HepG2 (cell line): ENCODE measurements around the gene FBH1. TPM values are rescaled to one million over a fixed set of nuclear protein-coding genes. Genes with fewer than 3 reads are reported as not detected.

Source experiments
- ATAC-seq: fragments of 200-7000 bp; cut with Tn5 transposase; 3 replicates; pipeline ENCODE4 v1.9.1; 2020; ENCODE audit warnings: mild to moderate bottlenecking, moderate library complexity
- BruUV-seq: library from RNA; stranded (reverse); fragments of 400-500 nt; replicated peaks from 2 replicates; lab custom pipeline; 2021; lab: Mats Ljungman, UMichigan
- CTCF ChIA-PET: fragments of 300-600 bp; formaldehyde crosslinking; extraction: SDS; loops from one replicate; lab custom pipeline; 2021; ENCODE audit warnings: low total read pairs, inconsistent platforms, low intra/inter-chr PET ratio; lab: Yijun Ruan, JAX
- POLR2A ChIA-PET: fragments of 350-600 bp; sonication (Branson Sonifier 250); formaldehyde crosslinking; loops from one replicate; lab custom pipeline; 2020; ENCODE audit warnings: antibody characterized with exemption, inconsistent platforms; lab: Yijun Ruan, JAX
- DNase-seq: peaks from one replicate; pipeline ENCODE4 v3.0.0-alpha.2; 2015; ENCODE audit warnings: low spot score
- FAIRE-seq: peaks from 3 replicates; lab custom pipeline; 2011; peaks lifted over from hg19 to GRCh38; lab: Jason Lieb, UNC
- H2AFZ ChIP-seq: one replicate; pipeline ENCODE4 v1.6.1; 2011; ENCODE audit warnings: low read length, inconsistent platforms
- H3K27ac ChIP-seq: fragments of 300-600 bp; 3 replicates; pipeline ENCODE4 v1.8.0; 2011; ENCODE audit warnings: mixed run types, mild to moderate bottlenecking, mixed read lengths, low read length, inconsistent platforms; ENCODE audit not compliant: insufficient read depth; ENCODE audit errors: extremely low read length
- H3K27me3 ChIP-seq, 2 experiments: fragments of 200-600 bp in 1 of 2; 2 replicates in 1 of 2; 3 replicates in 1 of 2; pipeline versions ENCODE4 v1.6.0 to v1.8.0; 2011; ENCODE audit warnings: low read length in 2 of 2, mild to moderate bottlenecking in 2 of 2, moderate library complexity in 2 of 2, inconsistent platforms in 1 of 2; ENCODE audit not compliant: insufficient read depth in 2 of 2, control insufficient read depth in 1 of 2
- H3K36me3 ChIP-seq, 2 experiments: fragments of 200-600 bp in 1 of 2; replicated peaks in 1 of 2; 2 replicates in 1 of 2; 3 replicates in 1 of 2; pipeline versions ENCODE4 v1.5.1 to v1.8.0; 2011; ENCODE audit warnings: low read length in 2 of 2, inconsistent platforms in 1 of 2; ENCODE audit not compliant: insufficient read depth in 2 of 2, control insufficient read depth in 1 of 2
- H3K4me1 ChIP-seq: 2 replicates; pipeline ENCODE4 v1.5.1; 2012; ENCODE audit warnings: low read length, inconsistent platforms; ENCODE audit not compliant: insufficient read depth
- H3K4me2 ChIP-seq: 2 replicates; pipeline ENCODE4 v1.6.0; 2011; ENCODE audit warnings: low read depth, low read length, inconsistent platforms
- H3K4me3 ChIP-seq, 3 experiments: fragments of 200-600 bp in 1 of 3; sonication (generic), shearing (Covaris generic) in 1 of 3; replicated peaks in 1 of 3; 2 replicates each; pipeline ENCODE4 v1.5.1; 2011 to 2016; ENCODE audit warnings: low read length in 3 of 3, inconsistent platforms in 2 of 3, low read depth in 2 of 3, mild to moderate bottlenecking in 2 of 3, control low read depth in 1 of 3, mixed read lengths in 1 of 3; ENCODE audit not compliant: insufficient read depth in 1 of 3
- H3K79me2 ChIP-seq: one replicate; pipeline ENCODE4 v1.6.1; 2011; ENCODE audit warnings: low read length, inconsistent platforms; ENCODE audit not compliant: insufficient read depth
- H3K9ac ChIP-seq: 2 replicates; pipeline ENCODE4 v1.6.0; 2011; ENCODE audit warnings: mild to moderate bottlenecking, low read depth, low read length, inconsistent platforms; ENCODE audit not compliant: insufficient read depth
- H3K9me3 ChIP-seq: 2 replicates; pipeline ENCODE4 v1.5.1; 2012; ENCODE audit warnings: mild to moderate bottlenecking, low read length
- H4K20me1 ChIP-seq: 2 replicates; pipeline ENCODE4 v1.6.0; 2011; ENCODE audit warnings: inconsistent platforms, mild to moderate bottlenecking, low read length, moderate library complexity; ENCODE audit not compliant: insufficient read depth
- AHR ChIP-seq: IDR thresholded peaks from 2 replicates; pipeline ENCODE4 v1.6.1; 2018; ENCODE audit warnings: missing genetic modification reagents, missing compliant biosample characterization
- HCFC1 ChIP-seq: fragments of 150-350 bp; IDR thresholded peaks from 2 replicates; pipeline ENCODE4 v1.6.1; 2014; ENCODE audit warnings: low read depth, low read length
- JUNB ChIP-seq: sonication (generic); formaldehyde crosslinking; IDR thresholded peaks from 2 replicates; pipeline ENCODE4 v1.8.0; 2022; ENCODE audit warnings: missing genetic modification reagents, mild to moderate bottlenecking, borderline replicate concordance
- KLF15 ChIP-seq: sonication (generic); formaldehyde crosslinking; IDR thresholded peaks from 2 replicates; pipeline ENCODE4 v1.8.1; 2023; ENCODE audit warnings: borderline replicate concordance, mild to moderate bottlenecking, inconsistent platforms, missing genetic modification reagents, mixed read lengths
- MBNL3 ChIP-seq: fragments of 250-450 bp; sonication (Bioruptor Pico); conservative IDR thresholded peaks from 2 replicates; pipeline ENCODE4 v1.8.0; 2022; ENCODE audit warnings: mild to moderate bottlenecking, inconsistent platforms
- NFATC3 ChIP-seq: sonication (generic); formaldehyde crosslinking; IDR thresholded peaks from 2 replicates; pipeline ENCODE4 v1.5.1; 2020; ENCODE audit warnings: mild to moderate bottlenecking, missing genetic modification reagents
- RAD51 ChIP-seq: fragments of 450-650 bp; IDR thresholded peaks from 2 replicates; pipeline ENCODE4 v1.6.1; 2016; ENCODE audit warnings: borderline replicate concordance
- SP140L ChIP-seq: sonication (generic); formaldehyde crosslinking; IDR thresholded peaks from 2 replicates; pipeline ENCODE4 v1.4.0; 2020; ENCODE audit warnings: missing genetic modification reagents, borderline replicate concordance
- ZBTB26 ChIP-seq: IDR thresholded peaks from 2 replicates; pipeline ENCODE4 v1.6.1; 2016; ENCODE audit warnings: missing compliant biosample characterization, missing genetic modification reagents, borderline replicate concordance
- ZBTB7B ChIP-seq: sonication (generic); formaldehyde crosslinking; IDR thresholded peaks from 2 replicates; pipeline ENCODE4 v1.4.0; 2020; ENCODE audit warnings: missing genetic modification reagents
- ZNF138 ChIP-seq: sonication (generic); formaldehyde crosslinking; IDR thresholded peaks from 2 replicates; pipeline ENCODE4 v1.5.0; 2020; ENCODE audit warnings: mild to moderate bottlenecking, low read depth, missing genetic modification reagents
- ZNF282 ChIP-seq: fragments of 450-650 bp; IDR thresholded peaks from 2 replicates; pipeline ENCODE4 v1.6.1; 2018; ENCODE audit not compliant: partially characterized antibody
- ZNF296 ChIP-seq: sonication (generic); formaldehyde crosslinking; conservative IDR thresholded peaks from 2 replicates; pipeline ENCODE4 v1.5.0; 2020; ENCODE audit warnings: mild to moderate bottlenecking, missing genetic modification reagents
- ZNF30 ChIP-seq: sonication (generic); formaldehyde crosslinking; IDR thresholded peaks from 2 replicates; pipeline ENCODE4 v1.5.0; 2020; ENCODE audit warnings: mild to moderate bottlenecking, missing genetic modification reagents
- ZNF329 ChIP-seq: sonication (generic); formaldehyde crosslinking; IDR thresholded peaks from 2 replicates; pipeline ENCODE4 v1.9.0; 2021; ENCODE audit warnings: low read depth, mild to moderate bottlenecking, missing genetic modification reagents
- ZNF513 ChIP-seq: sonication (generic); formaldehyde crosslinking; conservative IDR thresholded peaks from 2 replicates; pipeline ENCODE4 v1.5.0; 2020; ENCODE audit warnings: missing genetic modification reagents
- ZNF775 ChIP-seq: sonication (generic); formaldehyde crosslinking; IDR thresholded peaks from 2 replicates; pipeline ENCODE4 v1.4.0; 2020; ENCODE audit warnings: missing genetic modification reagents, mild to moderate bottlenecking, moderate library complexity, borderline replicate concordance
- ZNF788 ChIP-seq: sonication (generic); formaldehyde crosslinking; IDR thresholded peaks from 2 replicates; pipeline ENCODE4 v1.5.0; 2020; ENCODE audit warnings: mild to moderate bottlenecking, missing genetic modification reagents, borderline replicate concordance
- ZSCAN25 ChIP-seq: sonication (generic); formaldehyde crosslinking; IDR thresholded peaks from 2 replicates; pipeline ENCODE4 v1.8.0; 2022; ENCODE audit warnings: mild to moderate bottlenecking, missing genetic modification reagents
- WGBS: methylation state at CpG from one replicate; pipeline ENCODE4 v1.1.6; 2017; ENCODE audit warnings: low lambda C conversion rate; 5-methylcytosine and 5-hydroxymethylcytosine counted together
- in situ Hi-C: cut with HindIII; loops from 2 replicates; pipeline ENCODE4 v1.10.0; 2017; ENCODE audit warnings: low pct_unique_long_range_greater_than_20kb; ENCODE audit not compliant: extremely low pct_ligation_motif_present
- intact Hi-C: fragments of 100-400 bp; cut with micrococcal nuclease; formaldehyde crosslinking; loops from one replicate; pipeline ENCODE4 v1.10.0; 2022; ENCODE audit not compliant: unreplicated experiment
- polyA plus RNA-seq, 8 experiments: library from polyadenylated mRNA; depleted of rRNA in 3 of 8; stranded (reverse) in 7 of 8; unstranded in 1 of 8; fragments of >200 nt; fragmentation: Illumina TruSeq in 4 of 8; extraction: Trizol in 4 of 8; gene quantifications; 2 replicates each; pipeline versions ENCODE4 v1.2.1 to v1.2.3, GENCODE V29; 2011 to 2016; ENCODE audit warnings: low read depth in 4 of 8, missing spikeins in 1 of 8, mixed read lengths in 1 of 8; ENCODE audit not compliant: insufficient read depth in 1 of 8
- total RNA-seq, 5 experiments: library from RNA; depleted of rRNA; stranded (reverse); fragments of >200 nt; fragmentation: Illumina TruSeq; extraction: Trizol; gene quantifications; 2 replicates each; pipeline ENCODE4 v1.2.3, GENCODE V29; 2016; ENCODE audit warnings: low read depth in 1 of 5

Gene FBH1
- total and polyA plus RNA-seq, 2 of the 13 experiments (the other 11 are each of a cell fraction or from before 2014, with no cell fraction given), result 48.8 to 60.3 TPM

GRCh38 chr10:5927306-5927705 lies 37.3 kb downstream of the FBH1 start:
- POLR2A ChIA-PET, result no interaction called here
- BruUV-seq, result no TSS peak
- WGBS, result 98% methylated on average over 8 of the region's 8 CpGs

DNA sequence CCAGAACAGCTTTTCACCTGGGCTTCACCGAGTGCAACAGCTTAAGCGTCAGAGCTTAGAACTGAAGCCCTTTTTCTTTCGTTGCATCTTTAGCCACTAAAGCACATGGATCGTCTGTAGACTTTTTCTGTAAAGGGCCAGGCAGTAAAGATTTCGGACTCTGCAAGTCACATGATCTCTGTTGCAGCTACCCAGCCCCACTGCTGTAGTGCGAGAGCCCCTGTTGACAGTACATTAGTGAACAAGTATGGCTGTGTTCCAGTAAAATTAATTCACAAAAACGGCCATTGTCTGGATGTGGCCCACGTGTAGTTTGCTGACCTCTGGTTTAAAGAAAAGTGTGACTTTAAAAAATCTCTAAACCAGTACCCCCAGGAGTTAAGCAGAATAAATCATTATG lies 39.4 kb downstream of the FBH1 start:
- H3K9me3 ChIP-seq, result no peaks in the 10 kb centered on the region
- POLR2A ChIA-PET, result no interaction called here

More at GRCh38 chr10:5927306-5927705, 37.3 kb downstream of the FBH1 start:
- H4K20me1 ChIP-seq, result no peaks in the 10 kb centered on the region
- ATAC-seq (no peak), DNase-seq (no peak), FAIRE-seq (no peak)
- no peaks in the 10 kb centered on the region for H3K27me3 ChIP-seq
- in situ Hi-C loops, result no loop called here
- CTCF ChIA-PET, result no interaction called here
- no peaks in the 10 kb centered on the region for H3K4me1 ChIP-seq
- TF ChIP-seq MBNL3 (CRISPR knock-in tag) (no peak), ZNF788 (CRISPR knock-in tag) (no peak), ZBTB7B (CRISPR knock-in tag) (no peak), KLF15 (CRISPR knock-in tag) (no peak), ZNF513 (no peak), ZSCAN25 (CRISPR knock-in tag) (no peak), ZNF138 (no peak), ZNF775 (CRISPR knock-in tag) (no peak), ZNF329 (CRISPR knock-in tag) (no peak), ZNF30 (CRISPR knock-in tag) (no peak), NFATC3 (CRISPR knock-in tag) (no peak), JUNB (CRISPR knock-in tag) (no peak)
- no peak overlapping the region for H2AFZ ChIP-seq
- H3K4me2 ChIP-seq, result no peak overlapping the region
- H3K79me2 ChIP-seq, result no peaks in the 10 kb centered on the region
- peaks cover 43 to 87% of the 10 kb centered on the region in 2 experiments for H3K36me3 ChIP-seq
- no peak overlapping the region for H3K9ac ChIP-seq
- no peaks in the 10 kb centered on the region for H3K9me3 ChIP-seq
- no peak overlapping the region for H3K27ac ChIP-seq
- no peak overlapping the region for H3K4me3 ChIP-seq
- intact Hi-C loops, result no loop called here

More for the DNA sequence above, 39.4 kb downstream of the FBH1 start:
- no peaks in the 10 kb centered on the region for H3K27me3 ChIP-seq
- H3K36me3 ChIP-seq, result peaks cover 26 to 73% of the 10 kb centered on the region in 2 experiments
- no peak for FAIRE-seq
- H2AFZ ChIP-seq, result no peak overlapping the region
- ATAC-seq, result no peak
- 98% methylated on average over 8 of the region's 8 CpGs for WGBS
- no peaks in the 10 kb centered on the region for H4K20me1 ChIP-seq
- TF ChIP-seq ZNF282 (no peak), AHR (CRISPR knock-in tag) (no peak), ZNF296 (no peak), HCFC1 (no peak), SP140L (CRISPR knock-in tag) (no peak), ZBTB26 (CRISPR knock-in tag) (no peak), RAD51 (no peak)
- no TSS peak for BruUV-seq
- intact Hi-C loops (no loop called here), in situ Hi-C loops (no loop called here)
- H3K9ac ChIP-seq, result no peak overlapping the region
- no peak overlapping the region for H3K27ac ChIP-seq
- no peak for DNase-seq
- no peak overlapping the region for H3K4me2 ChIP-seq
- CTCF ChIA-PET, result no interaction called here
- H3K4me3 ChIP-seq, result no peak overlapping the region
- no peaks in the 10 kb centered on the region for H3K4me1 ChIP-seq
- H3K79me2 ChIP-seq, result no peaks in the 10 kb centered on the region
